Kidney glomerular epithelial cell (primary cell): ENCODE results near the gene SLC25A53.

ENCODE experiments used
- DNase-seq: peaks from one replicate; lab custom pipeline; 2025; lab: John Stamatoyannopoulos, UW

Gene SLC25A53

DNA sequence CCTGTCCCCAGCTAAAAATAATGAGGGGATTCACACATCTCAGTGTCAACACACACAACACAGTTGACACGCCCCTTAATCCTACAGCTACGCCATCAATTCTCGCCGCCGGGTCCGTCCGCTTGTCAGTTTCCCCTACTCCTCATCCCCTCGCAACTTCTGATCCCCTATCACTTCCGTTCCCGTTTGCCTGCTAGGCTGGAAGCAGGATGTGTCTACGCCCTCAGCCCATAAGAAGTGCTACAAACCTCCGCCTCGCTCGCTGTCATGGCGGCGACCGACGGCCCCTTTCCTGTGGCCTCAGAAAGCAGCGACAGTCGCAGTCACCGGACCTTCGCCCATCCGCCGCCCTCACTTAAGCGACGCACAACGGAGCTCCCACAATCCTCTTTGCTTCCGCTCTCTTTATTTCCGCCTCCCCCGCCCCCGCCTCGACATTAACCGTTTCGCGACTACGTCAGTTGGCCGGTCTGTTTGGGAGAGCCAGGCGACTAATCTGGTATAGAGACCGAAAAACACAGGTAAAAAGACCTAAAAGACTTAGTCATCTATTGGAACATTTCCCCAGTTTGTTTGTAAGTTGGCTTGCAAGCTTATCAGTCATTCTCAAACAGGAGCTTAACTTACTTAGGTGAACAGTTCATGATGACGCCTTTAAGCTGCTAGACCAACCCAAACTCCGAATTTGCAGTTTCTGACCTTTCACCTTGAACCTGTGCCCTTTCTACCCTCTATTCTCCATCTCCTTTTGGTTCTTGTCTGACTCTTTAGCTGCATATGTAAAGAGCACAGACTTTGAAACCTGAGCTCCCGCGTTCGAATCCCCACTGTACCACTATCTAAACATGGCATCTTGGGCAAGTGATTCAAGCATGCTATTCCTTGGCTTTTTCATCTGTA is at the start of gene SLC25A53:
TSS of gene SLC25A53 (minus strand) at position 380 of the 900 bp plus-strand sequence. CDS start 51,752 bp downstream, outside the sequence.
- peak; percentile 55 for DNase-seq

DNA sequence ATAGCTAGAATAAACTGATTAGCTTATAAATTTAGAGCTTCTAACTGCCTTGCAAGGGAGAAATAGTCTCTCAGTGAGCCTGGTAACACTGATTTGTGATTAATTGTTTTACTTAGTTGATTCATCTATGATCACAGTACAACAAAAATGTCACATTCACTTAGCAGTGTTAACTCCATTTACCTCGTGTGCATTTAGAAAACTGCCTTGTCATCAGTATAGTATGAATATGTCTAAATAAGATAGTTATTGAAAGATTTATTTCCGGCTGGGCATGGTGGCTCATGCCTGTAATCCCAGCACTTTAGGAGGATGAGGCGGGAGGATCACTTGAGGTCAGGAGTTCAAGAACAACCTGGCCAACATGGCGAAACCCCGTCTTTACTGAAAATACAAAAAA is 48.7 kb upstream of the SLC25A53 start:
- DNase-seq = no peak

- peak; percentile 5 for DNase-seq
Observed at GRCh38 chrX:104195489-104196084, 38.8 kb upstream of the SLC25A53 start.

- no peak for DNase-seq
Observed at GRCh38 chrX:104195013-104195412, 38.2 kb upstream of the SLC25A53 start.

DNA sequence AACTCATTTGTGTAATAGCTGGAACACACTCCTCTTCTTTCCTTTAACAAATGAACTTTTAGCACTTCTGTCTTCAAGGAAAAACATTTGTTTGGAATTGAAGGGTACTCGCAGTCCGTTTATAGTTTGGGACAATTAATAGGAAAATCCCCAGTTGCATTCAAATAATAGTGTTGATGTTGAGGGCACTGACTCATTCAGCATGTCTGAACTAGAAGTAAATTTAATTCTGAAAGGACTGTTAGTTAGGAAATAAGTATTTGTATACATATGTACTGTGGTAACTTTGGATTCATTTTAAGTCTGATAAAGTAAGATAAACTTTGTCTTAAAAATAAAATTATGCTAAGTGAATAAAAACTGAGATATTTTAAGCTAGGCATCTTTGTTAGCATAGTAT is 36.7 kb upstream of the SLC25A53 start:
- no peak for DNase-seq

DNA sequence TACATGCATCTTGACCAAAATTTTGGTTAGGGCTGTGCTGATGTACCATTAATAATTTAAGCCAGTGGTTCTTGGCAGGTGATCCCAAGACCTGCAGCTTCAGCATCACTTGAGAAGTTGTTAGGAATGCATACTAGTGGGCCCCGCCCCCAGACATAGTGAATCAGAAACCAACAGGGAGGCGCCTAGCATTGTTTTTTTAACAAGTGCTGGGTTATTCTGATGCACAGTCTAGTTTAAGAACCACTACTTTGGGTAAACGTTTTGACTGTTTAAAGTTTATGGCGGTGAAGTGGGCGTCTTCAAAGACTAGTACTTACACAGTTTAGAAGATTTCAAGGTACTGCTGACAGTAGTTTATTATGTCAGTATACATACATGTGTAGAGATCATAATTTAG is 33.0 kb upstream of the SLC25A53 start:
- peak; percentile 15 for DNase-seq

DNA sequence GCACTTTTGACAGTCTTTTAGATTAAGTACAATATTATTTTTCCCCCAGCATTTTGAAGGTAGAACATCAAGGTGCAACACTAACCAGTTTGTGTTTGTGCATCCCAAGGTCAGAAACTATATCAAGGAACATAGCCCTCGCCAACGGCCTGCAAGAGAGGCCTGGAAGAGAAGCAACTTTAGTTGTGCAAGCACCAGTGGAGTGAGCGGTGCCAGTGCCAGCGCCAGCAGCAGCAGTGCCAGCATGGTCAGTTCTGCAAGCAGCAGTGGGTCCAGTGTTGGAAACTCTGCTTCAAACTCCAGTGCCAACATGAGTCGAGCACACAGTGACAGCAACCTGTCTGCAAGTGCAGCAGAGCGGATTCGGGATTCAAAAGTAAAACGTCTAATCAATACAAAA is 31.1 kb upstream of the SLC25A53 start:
- DNase-seq = no peak

DNA sequence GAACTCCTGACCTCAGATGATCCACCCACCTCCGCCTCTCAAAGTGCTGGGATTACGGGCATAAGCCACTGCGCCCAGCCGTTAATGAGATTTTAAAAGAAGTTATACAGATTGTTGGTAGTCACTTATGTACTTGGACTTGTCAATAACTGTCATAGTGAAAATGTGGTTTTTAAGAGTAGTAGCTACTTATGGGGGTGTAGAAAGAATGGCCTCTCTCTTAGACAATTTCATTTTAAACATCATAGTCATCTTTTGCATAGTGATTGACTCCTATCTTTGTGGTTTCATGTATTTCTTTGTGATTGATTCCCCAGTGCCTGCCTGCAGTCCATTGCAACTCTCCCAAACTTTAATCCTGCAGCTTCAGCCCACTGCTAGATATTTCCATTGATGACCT is 26.9 kb upstream of the SLC25A53 start:
- DNase-seq = no peak

- no peak for DNase-seq
Observed at GRCh38 chrX:104173841-104174240, 17.0 kb upstream of the SLC25A53 start.

DNA sequence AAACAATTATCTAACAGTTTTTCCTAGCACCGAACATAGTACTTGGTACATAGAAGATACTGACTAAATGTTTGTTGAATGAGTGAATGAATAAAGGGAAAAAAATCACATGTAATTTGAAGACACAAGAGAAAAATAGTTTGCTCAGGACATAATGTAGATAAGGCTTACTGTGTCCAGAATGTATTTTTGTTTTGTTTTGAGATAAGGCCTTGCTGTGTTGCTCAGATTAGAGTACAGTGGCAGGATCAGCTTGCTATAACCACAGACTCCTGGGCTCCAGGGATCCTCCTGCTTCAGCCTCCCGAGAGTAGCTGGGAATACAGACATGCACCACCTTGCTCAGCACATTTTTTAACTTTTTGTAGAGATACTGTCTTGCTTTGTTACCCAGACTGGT is 16.0 kb upstream of the SLC25A53 start:
- DNase-seq = no peak

DNA sequence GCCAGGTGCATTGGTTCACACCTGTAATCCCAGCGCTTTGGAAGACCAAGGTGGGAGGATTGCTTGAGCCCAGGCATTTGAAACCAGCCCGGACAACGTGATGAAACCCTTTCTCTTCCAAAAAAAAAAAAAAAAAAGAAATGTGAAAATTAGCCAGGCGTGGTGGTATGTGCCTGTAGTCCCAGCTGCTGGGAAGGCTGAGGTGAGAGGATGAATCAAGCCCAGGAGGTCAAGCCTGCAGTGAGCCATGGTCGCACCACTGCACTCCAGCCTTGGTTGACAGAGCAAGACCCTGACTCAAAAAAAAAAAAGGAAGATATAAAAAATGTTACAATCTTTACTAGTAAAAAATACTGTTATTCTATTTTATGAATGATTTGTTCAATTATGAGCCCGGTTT is 15.3 kb upstream of the SLC25A53 start:
- peak; percentile 20 for DNase-seq

DNA sequence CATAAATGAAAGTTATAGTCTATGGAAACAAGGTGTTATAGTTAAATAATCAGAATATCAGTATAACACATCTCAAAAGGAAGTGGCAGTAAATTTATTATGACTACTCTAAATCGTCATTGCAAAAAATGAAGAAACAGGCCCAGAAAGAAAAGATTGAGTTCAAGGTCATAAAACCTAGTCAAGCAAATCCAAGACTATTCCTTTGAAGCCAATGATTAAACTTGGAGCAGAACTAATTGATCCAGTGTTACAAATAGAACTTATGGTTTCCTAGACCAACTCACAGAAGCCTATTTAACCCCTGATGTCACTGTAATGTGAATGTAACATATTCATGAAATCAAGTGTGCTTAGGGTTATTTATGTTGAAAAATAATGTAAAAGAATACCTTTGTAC is 11.3 kb upstream of the SLC25A53 start:
- no peak for DNase-seq

DNA sequence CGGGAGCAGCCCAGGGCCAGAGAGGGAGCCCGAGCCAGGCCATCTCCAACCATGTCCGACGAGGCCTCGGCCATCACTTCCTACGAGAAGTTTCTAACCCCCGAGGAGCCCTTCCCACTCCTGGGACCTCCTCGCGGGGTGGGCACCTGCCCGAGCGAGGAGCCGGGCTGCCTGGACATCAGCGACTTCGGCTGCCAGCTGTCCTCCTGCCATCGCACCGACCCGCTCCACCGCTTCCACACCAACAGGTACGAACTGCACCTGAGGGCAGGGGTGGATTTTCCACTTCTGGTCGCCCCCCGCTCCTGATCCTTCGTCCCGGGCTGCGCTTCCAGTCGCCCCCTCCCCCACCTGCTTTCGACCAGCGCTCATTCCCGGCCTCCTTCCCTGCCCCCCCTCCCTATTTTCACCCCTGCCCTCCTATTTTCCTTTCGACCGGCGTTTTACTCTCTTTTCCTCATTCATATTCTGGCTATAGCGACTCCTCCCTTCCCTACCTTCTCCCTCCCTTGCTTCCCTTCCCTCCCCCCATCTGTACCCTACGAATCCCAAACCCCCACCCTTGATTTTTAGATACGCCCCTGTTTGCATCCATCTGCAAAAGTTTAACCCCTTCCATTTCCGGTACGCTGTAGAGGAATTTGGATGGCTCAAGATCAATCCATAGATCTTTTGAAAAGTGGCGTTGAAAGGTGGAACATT is 10.1 kb upstream of the SLC25A53 start:
- DNase-seq = no peak

DNA sequence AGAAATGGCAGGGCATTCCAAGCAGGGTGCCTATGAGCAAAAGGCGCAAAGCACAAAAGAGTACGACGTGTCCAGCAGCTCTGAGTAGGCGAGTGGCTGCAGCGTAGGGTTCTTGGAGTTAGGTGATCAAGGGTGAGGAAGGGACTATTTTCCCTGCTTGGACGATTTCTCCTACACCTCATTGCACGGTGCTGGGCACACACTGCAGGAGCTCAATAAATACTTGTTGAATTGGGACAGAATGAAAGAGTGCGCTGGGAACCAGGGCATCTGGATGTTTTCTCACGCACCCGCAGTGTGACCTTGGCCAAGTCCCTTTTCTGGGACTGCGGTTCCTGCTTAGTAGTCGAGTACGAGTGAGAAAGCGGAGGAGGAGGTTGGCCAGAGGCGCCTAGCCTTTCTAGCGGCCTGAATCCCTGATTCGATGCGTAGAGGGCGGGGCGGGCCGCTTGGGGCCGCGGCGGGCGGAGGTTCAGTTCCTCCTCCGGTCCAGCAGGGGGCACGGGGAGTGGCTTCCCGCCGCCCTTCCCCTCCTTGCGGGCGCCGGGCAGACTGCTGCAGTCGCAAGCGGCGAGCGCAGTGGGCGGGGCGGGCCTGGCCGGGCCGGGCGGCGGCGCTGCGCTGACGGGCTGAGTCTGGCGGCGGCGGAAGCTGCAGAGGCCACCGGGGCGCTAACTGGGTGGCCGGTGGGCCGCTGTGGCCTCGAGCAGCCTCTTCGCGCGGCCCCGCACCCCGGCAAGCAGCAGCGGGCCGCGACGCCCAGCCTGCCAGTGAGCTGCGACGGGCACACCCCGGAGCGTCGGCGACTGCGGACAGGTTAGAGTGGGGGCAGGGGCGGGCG is 9.3 kb upstream of the SLC25A53 start, which contains the start of gene FAM199X:
TSS of gene FAM199X (plus strand) at position 560 of the 841 bp plus-strand sequence. CDS start 333 bp downstream, outside the sequence.
- peak; percentile 54 for DNase-seq

DNA sequence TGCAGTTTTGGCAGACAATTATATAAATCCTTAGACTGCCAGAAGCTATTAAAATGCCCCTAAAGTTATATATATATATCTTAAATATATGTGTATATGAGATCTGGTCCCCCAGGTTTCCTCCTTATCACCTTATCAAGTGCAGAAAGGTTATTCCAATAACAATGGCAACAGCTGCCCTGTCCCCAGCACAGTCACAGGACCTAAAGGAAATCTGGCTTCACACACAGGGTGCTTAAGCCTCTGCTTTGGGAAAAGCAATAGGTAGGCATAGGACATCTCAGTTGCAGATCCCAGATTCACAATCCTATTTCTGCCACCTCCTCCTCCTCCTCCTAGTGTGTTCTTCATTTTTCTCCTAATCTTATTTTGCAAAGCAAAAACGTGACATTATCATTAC is 5.8 kb downstream of the SLC25A53 start:
- DNase-seq = no peak

GRCh38 chrX:104141087-104141760 is 15.6 kb downstream of the SLC25A53 start:
- DNase-seq = no peak

DNA sequence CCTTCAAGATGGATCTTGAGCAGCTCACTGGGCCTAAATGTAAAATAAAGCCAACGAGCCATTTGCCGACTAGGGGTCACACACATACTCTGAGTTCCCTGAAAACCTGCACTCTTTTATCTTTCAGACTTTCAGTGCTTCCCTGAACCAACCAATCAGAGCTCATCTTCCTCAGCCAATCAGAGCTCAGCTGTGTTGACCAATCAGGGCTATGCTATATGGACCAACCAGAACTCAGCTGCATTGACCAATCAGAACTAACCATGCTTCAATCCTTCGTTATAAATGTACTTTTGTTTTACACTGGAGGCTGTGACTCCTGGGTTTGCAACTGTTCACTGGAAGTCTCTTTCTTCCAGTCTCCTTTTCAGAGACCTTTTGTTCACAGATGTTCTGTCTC is 19.3 kb downstream of the SLC25A53 start:
- DNase-seq = no peak

DNA sequence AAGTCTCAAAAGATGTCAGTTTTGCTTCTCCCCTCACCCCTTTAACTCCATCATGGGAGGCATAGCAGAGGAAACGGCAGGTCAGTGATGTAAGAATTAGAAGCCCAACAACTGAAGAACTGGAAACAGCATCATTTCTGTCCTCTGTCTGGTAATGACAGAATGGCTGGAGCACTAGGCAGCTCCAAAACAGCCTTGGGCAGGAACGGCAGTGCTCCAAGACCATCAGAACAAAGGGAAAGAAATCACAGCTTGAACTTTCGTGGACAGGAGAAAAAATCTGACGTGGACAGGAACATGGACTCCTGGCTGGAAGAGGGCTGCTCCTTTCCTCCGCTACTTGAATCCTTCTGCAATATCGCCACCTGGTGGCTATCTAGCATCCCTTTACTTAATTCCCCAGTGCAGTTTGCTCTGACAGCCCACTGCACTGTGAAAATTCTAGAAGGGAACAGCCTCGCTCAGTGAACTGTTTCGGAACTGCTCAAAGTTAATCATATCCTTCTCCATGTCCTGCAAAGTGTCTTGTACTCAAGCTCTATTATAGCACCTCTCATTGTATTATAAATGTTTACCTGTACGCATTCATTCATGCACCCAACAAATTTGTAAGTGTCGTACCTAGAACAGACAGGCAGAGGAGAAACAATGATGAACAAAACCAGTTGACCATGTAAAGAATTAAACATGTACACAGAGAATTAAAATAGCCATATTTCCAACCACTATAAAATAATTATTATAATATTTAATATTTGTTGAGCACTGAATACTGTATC is 20.4 kb downstream of the SLC25A53 start:
- DNase-seq = peak; percentile 59

DNA sequence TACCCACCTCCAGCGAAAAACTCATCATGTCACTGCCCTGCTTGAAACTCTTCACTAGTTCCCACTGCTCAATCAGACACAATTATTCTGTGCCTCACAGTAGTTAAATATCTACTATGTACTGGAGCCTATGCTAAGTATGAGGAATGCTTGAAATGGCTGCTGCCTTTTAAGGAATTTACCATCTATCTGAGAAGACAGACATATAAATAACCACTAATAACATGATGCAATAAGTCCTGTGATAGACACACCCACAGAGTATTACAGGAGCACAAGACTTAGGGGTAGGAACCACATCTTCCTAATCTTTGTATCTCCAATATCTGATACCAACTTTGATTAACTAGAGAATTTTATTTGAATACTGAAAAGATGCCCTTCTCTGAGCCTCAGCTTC is 21.1 kb downstream of the SLC25A53 start:
- DNase-seq = peak; percentile 13

DNA sequence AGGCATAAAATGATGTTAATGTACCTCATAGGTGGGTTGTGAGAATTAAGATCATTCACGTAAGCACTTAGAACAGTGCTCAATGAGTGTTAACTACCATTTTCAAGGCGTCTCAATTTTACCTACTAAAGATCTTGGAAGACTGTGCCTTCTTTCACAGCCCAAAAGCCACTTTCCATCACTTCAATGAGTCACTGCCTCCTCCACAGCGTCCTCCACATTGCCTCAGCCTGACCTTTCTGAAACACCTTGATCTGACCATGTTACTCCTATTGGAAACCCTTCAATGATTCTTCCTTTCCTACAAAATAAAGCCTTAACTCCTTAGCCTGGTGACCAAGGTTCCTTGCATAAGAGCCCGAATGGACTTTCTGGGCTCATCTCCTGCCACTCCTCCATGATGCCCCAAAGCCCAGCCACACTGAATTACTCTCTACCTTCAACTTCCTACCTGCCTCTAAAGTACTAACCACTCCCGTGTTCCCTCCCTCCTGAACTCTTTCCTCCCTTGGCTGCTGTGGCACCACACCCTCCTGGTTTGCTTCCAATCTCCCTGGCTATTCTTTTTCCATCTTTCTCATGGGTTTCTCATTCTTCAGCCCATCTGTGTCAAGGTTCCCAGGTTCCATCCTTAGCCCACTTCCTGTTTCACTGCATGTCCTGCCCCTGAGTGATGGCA is 22.1 kb downstream of the SLC25A53 start:
- DNase-seq = no peak
